Kidney epithelial cell (primary cell): ENCODE results near the gene CHRNB4. TPM values are rescaled to one million over a fixed set of nuclear protein-coding genes. Genes with fewer than 3 reads are reported as not detected.

ENCODE experiments used
- DNase-seq: peaks from one replicate; pipeline ENCODE4 v3.0.0-alpha.2; 2010; ENCODE audit warnings: low read depth
- H3K27me3 ChIP-seq: 2 replicates; pipeline ENCODE4 v1.6.0; 2011; ENCODE audit warnings: low read length; ENCODE audit not compliant: control insufficient read depth, insufficient read depth
- H3K36me3 ChIP-seq: 2 replicates; pipeline ENCODE4 v1.5.1; 2011; ENCODE audit warnings: low read length; ENCODE audit not compliant: control insufficient read depth, insufficient read depth
- H3K4me3 ChIP-seq: 2 replicates; pipeline ENCODE4 v1.5.1; 2011; ENCODE audit warnings: low read depth, mild to moderate bottlenecking, control low read depth, low read length
- CTCF ChIP-seq: IDR thresholded peaks from 2 replicates; pipeline ENCODE4 v1.5.1; 2011; ENCODE audit warnings: mild to moderate bottlenecking, moderate library complexity, low read length, control low read depth, inconsistent platforms; ENCODE audit not compliant: insufficient read depth, poor library complexity, severe bottlenecking
- total RNA-seq: library from RNA; depleted of rRNA; stranded (reverse); fragments of >200 nt; gene quantifications from 2 replicates; pipeline ENCODE4 v1.2.3, GENCODE V29; 2015

The CHRNB4 gene
- total RNA-seq, 1 donor from 2014 or later, result 1.8 TPM

- H3K27me3 ChIP-seq, result peaks cover 31% of the 10 kb centered on the region
- DNase-seq, result peak; percentile 21
- no peak overlapping the region for H3K4me3 ChIP-seq
- H3K36me3 ChIP-seq, result no peaks in the 10 kb centered on the region
- TF ChIP-seq CTCF, result peak; percentile 73
These were observed 22.5 kb downstream of the CHRNB4 start for GRCh38 chr15:78618490-78618934.

- Histone ChIP-seq H3K27me3 (peaks cover 31% of the 10 kb centered on the region), H3K36me3 (no peaks in the 10 kb centered on the region), H3K4me3 (no peak overlapping the region)
- TF ChIP-seq CTCF, result no peak
- DNase-seq, result no peak
These were observed 22.9 kb downstream of the CHRNB4 start for GRCh38 chr15:78618064-78618463.

- Histone ChIP-seq H3K4me3 (no peak overlapping the region), H3K27me3 (peaks cover 31% of the 10 kb centered on the region), H3K36me3 (no peaks in the 10 kb centered on the region)
- TF ChIP-seq CTCF, result no peak
- no peak for DNase-seq
These were observed 23.5 kb downstream of the CHRNB4 start for GRCh38 chr15:78617516-78617915.

- no peak for TF ChIP-seq CTCF
- DNase-seq, result no peak
- Histone ChIP-seq H3K4me3 (no peak overlapping the region), H3K27me3 (peaks cover 30% of the 10 kb centered on the region), H3K36me3 (no peaks in the 10 kb centered on the region)
These were observed 23.9 kb downstream of the CHRNB4 start for GRCh38 chr15:78617076-78617475.

- Histone ChIP-seq H3K4me3 (no peak overlapping the region), H3K36me3 (no peaks in the 10 kb centered on the region), H3K27me3 (peaks cover 24% of the 10 kb centered on the region)
- no peak for TF ChIP-seq CTCF
- no peak for DNase-seq
These were observed 24.5 kb downstream of the CHRNB4 start for GRCh38 chr15:78616506-78616905.

GRCh38 chr15:78615151-78615589 lies 25.8 kb downstream of the CHRNB4 start:
- Histone ChIP-seq H3K36me3 (no peaks in the 10 kb centered on the region), H3K4me3 (no peak overlapping the region), H3K27me3 (peaks cover 14% of the 10 kb centered on the region)
- TF ChIP-seq CTCF, result no peak
- DNase-seq, result no peak
